A673 (cell line): ENCODE data around the gene TET1.

Experiments used
- CTCF ChIP-seq: fragments of 300-800, 200-600 bp; sonication (generic); conservative IDR thresholded peaks from 2 replicates; pipeline ENCODE4 v1.5.1; 2017; ENCODE audit warnings: low read depth, mild to moderate bottlenecking, antibody characterized with exemption, low read length, moderate library complexity, mixed read lengths
- EZH2 ChIP-seq: fragments of 200-600 bp; sonication (generic); IDR thresholded peaks from 2 replicates; pipeline ENCODE4 v1.6.1; 2017; ENCODE audit warnings: borderline replicate concordance, low read depth, mild to moderate bottlenecking, mixed read lengths, antibody characterized with exemption, low read length; ENCODE audit not compliant: poor library complexity, severe bottlenecking

GRCh38 chr10:68696018-68696417 is 135.9 kb downstream of the TET1 start:
- TF ChIP-seq CTCF: no peak
- TF ChIP-seq EZH2: no peak
